PC-3 (cell line): ENCODE measurements around the gene MIXL1.

Experiments
- CTCF ChIP-seq: fragments of 300-600 bp; sonication (generic); conservative IDR thresholded peaks from 2 replicates; pipeline ENCODE4 v1.5.1; 2017; ENCODE audit warnings: antibody characterized with exemption, low read depth, mild to moderate bottlenecking, low read length
- EZH2 ChIP-seq: fragments of 300-600 bp; sonication (generic); IDR thresholded peaks from one replicate; pipeline ENCODE4 v1.6.1; 2017; ENCODE audit warnings: antibody characterized with exemption, mild to moderate bottlenecking, low read length; ENCODE audit not compliant: unreplicated experiment
- EZH2phosphoT487 ChIP-seq: fragments of 300-600 bp; sonication (generic); IDR thresholded peaks from 2 replicates; pipeline ENCODE4 v1.6.1; 2018; ENCODE audit warnings: mild to moderate bottlenecking, antibody characterized with exemption, low read length, borderline replicate concordance

GRCh38 chr1:226274138-226274537 lies 50.7 kb downstream of the MIXL1 start:
- TF ChIP-seq CTCF (no peak), EZH2phosphoT487 (no peak), EZH2 (no peak)
